GM06990 (cell line): Measurements from ENCODE around the gene C14orf180.

Source experiments
- DNase-seq: peaks from one replicate; pipeline ENCODE4 v3.0.0-alpha.2; 2011; ENCODE audit not compliant: insufficient read length; ENCODE audit errors: extremely low read depth
- H3K27me3 ChIP-seq: replicated peaks from 2 replicates; pipeline ENCODE4 v1.6.0; 2011; ENCODE audit warnings: low read length; ENCODE audit not compliant: control insufficient read depth, insufficient read depth
- H3K36me3 ChIP-seq: 2 replicates; pipeline ENCODE4 v1.5.1; 2011; ENCODE audit warnings: low read length; ENCODE audit not compliant: control insufficient read depth, insufficient read depth
- H3K4me3 ChIP-seq: replicated peaks from 2 replicates; pipeline ENCODE4 v1.5.1; 2011; ENCODE audit warnings: low read depth, mild to moderate bottlenecking, control low read depth, low read length
- TF ChIP-seq, protein P1 (sequence below): IDR thresholded peaks from 2 replicates; pipeline ENCODE4 v1.5.1; 2011; ENCODE audit warnings: low read length, control low read depth, mild to moderate bottlenecking, inconsistent platforms; ENCODE audit not compliant: insufficient read depth, poor library complexity, severe bottlenecking

Gene C14orf180

DNA sequence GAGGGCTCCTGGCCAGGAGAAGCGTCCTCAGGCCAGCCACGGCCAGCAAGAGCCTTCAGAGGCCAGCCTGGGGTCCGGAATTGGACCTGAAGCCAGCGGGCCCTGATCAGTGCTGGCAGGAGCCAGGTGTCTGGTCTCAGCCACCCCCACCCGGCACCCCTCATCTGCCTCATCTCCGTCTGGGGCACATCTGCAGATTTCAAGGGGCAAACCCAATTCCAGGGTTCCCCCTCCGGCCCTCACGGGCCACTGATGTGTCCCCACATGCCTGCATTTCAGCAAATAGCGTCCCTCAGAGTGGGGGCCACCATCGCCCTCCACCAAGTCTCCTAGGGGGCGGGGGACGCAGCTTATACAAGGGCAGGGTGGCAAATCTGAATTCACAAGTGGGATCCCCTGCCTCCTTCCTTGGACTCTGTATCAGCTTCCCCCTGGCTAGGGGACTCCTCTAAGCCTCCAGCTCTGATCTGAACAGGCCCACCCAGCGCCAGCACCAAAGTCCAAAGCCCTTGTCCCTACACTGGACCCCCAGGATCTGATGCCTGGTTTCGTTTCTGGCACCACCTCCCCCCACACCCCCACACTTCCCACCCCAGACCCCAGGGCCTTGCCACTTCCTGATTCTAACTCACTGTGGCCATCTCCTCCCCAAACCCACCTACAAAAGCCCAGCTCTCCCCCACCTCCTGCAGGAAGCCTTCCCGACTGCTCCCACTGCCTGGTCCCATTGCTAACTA, 14.9 kb downstream of the C14orf180 start:
- H3K36me3 ChIP-seq = no peaks in the 10 kb centered on the region
- TF ChIP-seq, protein P1, sequence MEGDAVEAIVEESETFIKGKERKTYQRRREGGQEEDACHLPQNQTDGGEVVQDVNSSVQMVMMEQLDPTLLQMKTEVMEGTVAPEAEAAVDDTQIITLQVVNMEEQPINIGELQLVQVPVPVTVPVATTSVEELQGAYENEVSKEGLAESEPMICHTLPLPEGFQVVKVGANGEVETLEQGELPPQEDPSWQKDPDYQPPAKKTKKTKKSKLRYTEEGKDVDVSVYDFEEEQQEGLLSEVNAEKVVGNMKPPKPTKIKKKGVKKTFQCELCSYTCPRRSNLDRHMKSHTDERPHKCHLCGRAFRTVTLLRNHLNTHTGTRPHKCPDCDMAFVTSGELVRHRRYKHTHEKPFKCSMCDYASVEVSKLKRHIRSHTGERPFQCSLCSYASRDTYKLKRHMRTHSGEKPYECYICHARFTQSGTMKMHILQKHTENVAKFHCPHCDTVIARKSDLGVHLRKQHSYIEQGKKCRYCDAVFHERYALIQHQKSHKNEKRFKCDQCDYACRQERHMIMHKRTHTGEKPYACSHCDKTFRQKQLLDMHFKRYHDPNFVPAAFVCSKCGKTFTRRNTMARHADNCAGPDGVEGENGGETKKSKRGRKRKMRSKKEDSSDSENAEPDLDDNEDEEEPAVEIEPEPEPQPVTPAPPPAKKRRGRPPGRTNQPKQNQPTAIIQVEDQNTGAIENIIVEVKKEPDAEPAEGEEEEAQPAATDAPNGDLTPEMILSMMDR = no peak
- peaks cover 1% of the 10 kb centered on the region for H3K27me3 ChIP-seq
- H3K4me3 ChIP-seq = no peak overlapping the region
- DNase-seq = no peak

DNA sequence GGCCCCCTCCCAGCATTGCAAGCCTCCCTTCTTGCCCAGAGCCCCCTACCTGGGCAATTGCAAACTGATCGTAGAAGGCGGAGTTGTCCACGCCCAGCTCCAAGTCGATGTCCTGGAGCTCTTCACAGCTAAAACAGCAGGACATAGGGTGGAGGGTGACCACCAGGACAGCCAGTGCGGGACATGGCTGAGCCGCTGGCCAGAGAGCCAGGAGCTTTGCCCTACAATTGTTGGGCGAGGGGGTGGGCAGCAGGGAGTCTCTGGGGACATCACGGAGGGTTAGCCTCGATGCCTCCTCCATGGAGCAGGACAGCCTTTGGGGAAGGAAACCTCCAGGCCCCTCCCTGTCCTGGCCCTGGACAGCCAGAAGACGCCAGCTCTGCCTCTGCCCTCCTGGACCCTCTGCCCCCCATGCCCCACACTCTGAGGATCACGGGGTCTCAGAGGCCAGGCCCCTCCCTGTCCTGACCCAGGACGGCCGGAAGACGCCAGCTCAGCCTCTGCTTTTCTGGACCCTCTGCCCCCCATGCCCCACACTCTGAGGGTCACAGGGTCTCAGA, 15.6 kb downstream of the C14orf180 start:
- H3K36me3 ChIP-seq = no peaks in the 10 kb centered on the region
- H3K27me3 ChIP-seq = peaks cover 1% of the 10 kb centered on the region
- TF ChIP-seq, protein P1 = no peak
- no peak overlapping the region for H3K4me3 ChIP-seq
- no peak for DNase-seq

DNA sequence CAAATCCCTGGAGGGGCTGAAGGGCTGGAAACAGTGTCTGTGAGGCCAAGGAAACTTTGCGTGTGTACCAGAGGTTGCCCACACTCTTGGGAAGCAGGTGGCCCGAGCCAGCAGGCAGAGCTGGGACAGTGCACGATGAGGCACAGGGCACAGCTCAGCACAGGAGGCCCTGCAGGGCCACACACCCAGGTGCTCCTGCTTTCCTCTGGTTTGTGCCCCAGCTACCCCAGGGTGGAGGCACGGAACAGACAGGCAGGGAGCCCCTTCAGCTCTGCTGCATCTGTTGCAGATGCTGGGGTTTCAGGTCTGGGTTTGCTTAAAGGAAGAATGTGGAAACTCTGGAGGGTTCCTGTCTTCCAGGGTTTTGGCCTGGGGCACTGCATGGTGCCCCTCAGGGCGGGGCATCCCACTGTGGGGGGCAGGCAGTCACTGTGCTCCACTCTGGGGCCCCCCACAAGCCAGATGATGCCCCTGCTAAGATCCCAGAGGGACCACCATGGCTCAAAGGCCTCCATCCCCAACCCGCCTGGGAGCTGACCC, 16.4 kb downstream of the C14orf180 start:
- H3K27me3 ChIP-seq = peaks cover 1% of the 10 kb centered on the region
- H3K4me3 ChIP-seq = no peak overlapping the region
- no peaks in the 10 kb centered on the region for H3K36me3 ChIP-seq
- DNase-seq = no peak
- TF ChIP-seq, protein P1 = no peak

DNA sequence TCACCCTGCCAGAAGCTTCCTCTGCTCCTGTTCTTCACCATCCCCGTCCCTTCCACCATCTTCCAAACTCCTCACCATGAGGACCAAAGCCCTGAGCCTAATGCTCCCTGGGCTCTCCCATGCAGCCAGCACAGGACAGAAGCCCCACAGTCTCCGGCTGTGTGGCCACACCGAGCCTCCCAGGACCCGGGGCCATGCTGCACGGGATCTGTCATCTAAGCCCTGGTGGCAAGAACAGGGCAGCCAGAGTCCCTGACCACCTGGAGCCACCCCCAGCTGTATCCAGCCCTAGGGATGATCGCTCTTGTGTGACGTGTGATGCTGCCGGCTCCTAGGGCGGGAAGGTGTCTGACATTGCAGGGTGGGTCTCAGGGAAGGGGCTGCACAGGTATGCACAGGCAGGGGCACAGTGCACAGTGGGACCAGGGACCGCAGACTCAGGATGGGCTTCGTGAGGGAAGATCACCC, 16.9 kb downstream of the C14orf180 start:
- Histone ChIP-seq H3K27me3 (peaks cover 1% of the 10 kb centered on the region), H3K36me3 (no peaks in the 10 kb centered on the region), H3K4me3 (no peak overlapping the region)
- DNase-seq = no peak
- TF ChIP-seq, protein P1 = no peak

DNA sequence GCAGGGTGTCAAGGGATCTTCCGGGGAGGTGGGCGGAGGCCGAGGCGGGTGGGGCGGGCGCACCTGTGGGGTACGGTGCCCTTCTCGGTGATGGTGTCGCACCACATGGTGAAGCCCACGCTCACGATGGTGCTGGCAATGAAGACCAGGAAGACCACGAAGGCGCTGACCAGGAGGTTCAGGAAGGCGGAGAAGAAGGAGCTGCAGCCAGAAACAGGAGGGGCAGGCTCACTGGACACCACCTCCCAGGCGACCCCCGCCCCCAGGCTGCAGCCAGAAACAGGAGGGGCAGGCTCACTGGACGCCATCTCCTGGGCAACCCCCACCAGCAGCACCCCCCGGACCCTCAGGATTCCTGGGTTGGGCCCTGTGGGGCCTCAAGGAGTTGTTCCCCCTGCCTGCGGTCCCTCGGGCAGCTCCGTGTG, 17.4 kb downstream of the C14orf180 start:
- TF ChIP-seq, protein P1 = no peak
- Histone ChIP-seq H3K36me3 (no peaks in the 10 kb centered on the region), H3K4me3 (no peak overlapping the region), H3K27me3 (peaks cover 1% of the 10 kb centered on the region)
- DNase-seq = no peak
